ENCODE results near the gene RYR2. TPM values are rescaled to one million over a fixed set of nuclear protein-coding genes. Genes with fewer than 3 reads are reported as not detected.

RYR2 gene
- total RNA-seq, 1 experiment from 2014 or later = 4.7 TPM

DNA sequence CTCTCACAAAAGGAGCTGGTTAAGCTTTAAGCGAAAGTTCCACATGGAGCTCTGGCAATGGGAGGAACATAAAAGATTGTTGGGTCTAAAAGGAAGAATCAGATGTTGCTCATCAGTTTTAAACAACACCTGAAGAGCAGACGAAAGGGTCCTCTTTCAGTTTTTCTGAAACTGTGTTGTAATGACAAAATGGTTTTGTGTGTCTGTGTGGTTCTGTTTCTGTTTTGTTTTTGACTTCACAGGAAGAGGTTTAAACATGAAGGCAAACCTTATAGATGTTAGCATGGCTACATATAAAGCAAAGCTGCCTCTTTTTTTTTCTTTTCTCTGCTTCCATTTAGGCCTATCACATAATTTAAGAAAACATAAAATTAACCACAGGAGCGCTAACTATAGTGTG is 712.6 kb downstream of the RYR2 start:
- no peak for DNase-seq (ENCODE audit: extremely low read depth, low read depth)

GRCh38 chr1:237756304-237756967 is 714.5 kb downstream of the RYR2 start:
- no peak for DNase-seq (ENCODE audit: extremely low read depth, low read depth)

DNA sequence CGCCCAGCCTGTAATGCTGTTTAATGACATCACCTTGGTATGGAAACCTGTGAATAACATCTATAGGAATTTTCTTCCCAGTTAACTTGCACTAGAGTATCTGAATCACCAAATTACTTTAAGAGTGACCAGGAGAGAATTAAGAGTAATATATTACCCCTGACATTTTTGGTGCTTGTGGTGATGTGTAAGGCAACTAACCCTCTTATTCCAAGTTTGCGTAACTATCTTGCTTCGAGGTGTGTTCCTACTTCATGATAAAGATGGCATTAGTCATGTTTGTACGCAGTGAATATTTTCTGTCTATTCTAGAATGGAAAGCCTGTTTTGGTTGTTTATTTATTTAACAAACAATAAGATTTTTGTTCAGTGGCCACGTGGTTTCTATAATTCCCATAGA is 717.4 kb downstream of the RYR2 start:
- no peak for DNase-seq (ENCODE audit: extremely low read depth, low read depth)

- no peak for DNase-seq (ENCODE audit: extremely low read depth, low read depth)
Observed at GRCh38 chr1:237760951-237761350, 719.0 kb downstream of the RYR2 start.

DNA sequence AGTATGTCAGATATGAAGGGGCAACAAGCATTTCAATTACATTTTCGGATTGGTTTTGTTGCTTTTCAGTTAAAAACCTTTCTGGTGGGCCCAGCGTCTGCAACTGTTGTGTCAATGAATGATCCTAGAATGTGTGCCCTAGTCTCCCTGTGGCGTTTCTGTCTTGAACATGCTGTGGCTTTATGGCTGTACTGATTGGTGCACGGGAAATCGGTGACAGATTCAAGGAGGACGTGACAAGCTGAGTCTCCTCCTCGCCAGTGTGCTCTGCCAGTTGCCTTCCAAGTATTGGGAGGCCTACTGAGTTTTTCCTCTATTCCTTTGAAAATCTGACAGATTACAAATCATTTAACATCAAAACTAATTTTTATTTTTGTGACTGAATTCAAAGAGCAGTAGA is 721.2 kb downstream of the RYR2 start:
- DNase-seq (ENCODE audit: extremely low read depth, low read depth) = no peak

- no peak for DNase-seq (ENCODE audit: extremely low read depth, low read depth)
Observed at GRCh38 chr1:237763751-237764150, 721.8 kb downstream of the RYR2 start.

GRCh38 chr1:237769916-237770315 is 727.9 kb downstream of the RYR2 start:
- no peak for DNase-seq (ENCODE audit: extremely low read depth, low read depth)

- DNase-seq (ENCODE audit: extremely low read depth, low read depth) = no peak
Observed at GRCh38 chr1:237772009-237772408, 730.0 kb downstream of the RYR2 start.

DNA sequence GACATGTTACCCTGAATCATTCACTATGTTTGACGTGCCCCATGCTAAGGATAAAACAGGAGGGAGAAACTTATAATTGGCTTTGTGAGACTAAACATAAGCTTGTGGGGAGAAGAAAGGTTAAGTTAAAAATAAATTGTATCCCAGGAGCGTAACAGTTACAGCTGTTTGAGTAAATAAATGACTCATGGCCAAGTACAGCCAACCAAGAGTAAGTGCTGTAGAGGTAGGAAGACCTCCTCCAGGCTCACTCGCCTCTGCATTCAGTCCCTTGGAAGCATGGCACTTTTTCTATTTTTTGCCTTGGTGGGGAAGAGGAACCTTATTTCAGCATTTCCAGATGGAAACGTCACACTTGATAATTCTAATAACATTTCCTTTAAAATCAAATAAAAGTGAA is 732.3 kb downstream of the RYR2 start:
- DNase-seq (ENCODE audit: extremely low read depth, low read depth) = no peak

GRCh38 chr1:237779356-237779755 is 737.4 kb downstream of the RYR2 start:
- DNase-seq (ENCODE audit: extremely low read depth, low read depth) = no peak

GRCh38 chr1:237786066-237786719 is 744.2 kb downstream of the RYR2 start:
- no peak for DNase-seq (ENCODE audit: extremely low read depth, low read depth)

GRCh38 chr1:237788069-237788468 is 746.1 kb downstream of the RYR2 start:
- DNase-seq (ENCODE audit: extremely low read depth, low read depth) = no peak

- no peak for DNase-seq (ENCODE audit: extremely low read depth, low read depth)
Observed at GRCh38 chr1:237789619-237790018, 747.6 kb downstream of the RYR2 start.

GRCh38 chr1:237791592-237791991 is 749.6 kb downstream of the RYR2 start:
- DNase-seq (ENCODE audit: extremely low read depth, low read depth) = no peak

GRCh38 chr1:237792149-237792548 is 750.2 kb downstream of the RYR2 start:
- DNase-seq (ENCODE audit: extremely low read depth, low read depth) = no peak

DNA sequence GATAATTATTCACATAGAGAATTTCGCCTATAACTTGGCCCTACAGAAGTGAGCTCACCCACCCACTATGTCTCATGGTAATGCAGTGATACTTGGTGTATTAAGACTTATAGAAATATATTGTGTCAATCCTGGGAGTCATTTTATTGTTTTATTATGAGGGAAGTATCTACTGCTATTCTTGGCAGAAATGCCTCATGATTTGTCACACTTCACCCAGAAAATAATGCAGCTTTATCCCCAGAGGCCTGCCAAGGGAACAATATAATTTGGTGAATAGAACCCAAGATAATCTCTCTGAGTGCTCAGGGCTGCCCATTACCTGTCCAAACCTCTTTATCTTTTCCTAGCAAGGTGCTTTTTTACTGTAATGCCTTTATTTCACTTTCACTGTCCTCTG is 750.7 kb downstream of the RYR2 start:
- no peak for DNase-seq (ENCODE audit: extremely low read depth, low read depth)

DNA sequence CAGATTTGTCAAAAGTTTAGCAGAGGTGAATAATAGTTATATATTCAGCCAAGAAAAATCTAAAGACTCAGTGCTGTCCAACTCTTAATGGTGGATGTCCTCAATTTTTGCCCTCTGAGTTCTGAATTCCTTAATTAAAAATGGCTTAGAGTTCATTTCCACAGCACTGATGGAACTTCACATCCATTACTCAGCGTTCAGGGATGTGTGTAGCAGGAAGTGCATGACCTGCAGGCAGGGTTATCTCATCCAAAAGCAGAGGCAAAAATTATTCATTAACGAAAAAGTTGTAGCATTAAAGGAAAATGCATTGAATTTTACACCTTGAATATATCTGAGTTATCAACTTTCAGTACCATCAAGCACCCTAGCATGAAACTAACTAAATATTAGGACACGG is 752.1 kb downstream of the RYR2 start:
- no peak for DNase-seq (ENCODE audit: extremely low read depth, low read depth)

- no peak for DNase-seq (ENCODE audit: extremely low read depth, low read depth)
Observed at GRCh38 chr1:237795558-237795957, 753.6 kb downstream of the RYR2 start.

- DNase-seq (ENCODE audit: extremely low read depth, low read depth) = peak; percentile 88
Observed at GRCh38 chr1:237799762-237800474, 757.9 kb downstream of the RYR2 start.

DNA sequence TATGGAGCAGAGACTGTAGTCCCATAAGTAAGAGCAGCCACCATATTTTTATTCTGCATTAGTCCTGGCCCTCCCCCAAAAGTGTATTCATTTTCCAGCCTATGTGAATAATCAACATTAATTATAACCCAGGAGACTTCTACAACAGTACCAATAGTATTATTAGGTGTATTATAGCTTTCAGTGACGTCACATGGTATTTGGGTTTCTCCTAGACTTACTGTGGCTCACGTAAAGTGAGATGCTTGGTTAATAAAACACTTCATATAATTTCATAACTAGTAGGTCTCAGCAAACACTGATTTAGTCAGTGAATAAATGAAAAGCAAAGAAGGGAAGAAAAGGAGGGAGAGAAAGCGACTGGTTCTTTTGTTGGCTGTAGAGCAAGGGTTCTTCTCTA is 762.5 kb downstream of the RYR2 start:
- DNase-seq (ENCODE audit: extremely low read depth, low read depth) = no peak

DNA sequence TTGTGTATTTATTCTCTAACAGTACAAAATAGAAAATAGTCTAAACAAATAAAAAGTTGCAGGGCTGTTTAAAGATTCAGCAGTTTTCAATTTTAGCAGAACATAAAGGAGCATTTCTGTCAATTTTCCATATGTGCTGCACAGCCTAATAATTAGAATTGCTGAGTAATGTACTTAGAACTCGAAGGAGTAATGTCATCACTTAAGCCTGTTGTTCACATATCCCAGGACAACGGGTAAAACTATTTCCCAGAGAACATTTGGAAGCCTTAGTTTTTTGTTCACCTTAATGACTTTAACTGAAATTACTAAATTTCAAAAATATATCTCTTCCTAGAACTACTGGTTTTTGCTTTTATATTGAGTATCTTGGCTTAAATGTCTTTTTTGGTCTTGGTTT is 767.1 kb downstream of the RYR2 start:
- DNase-seq (ENCODE audit: extremely low read depth, low read depth) = no peak

GRCh38 chr1:237811633-237812032 is 769.6 kb downstream of the RYR2 start:
- DNase-seq (ENCODE audit: extremely low read depth, low read depth) = no peak
